AG08395 (cell line): Measurements from ENCODE around the gene NR2C1.
"Not testable (repeated sequence)": the region's sequence is repeated elsewhere in the genome, so short reads cannot be mapped to it uniquely, and the experiment has no call there.

Experiments
- DNase-seq: peaks from one replicate; pipeline ENCODE4 v3.0.0; 2012; ENCODE audit warnings: mixed read lengths, low spot score

The NR2C1 gene

GRCh38 chr12:95002754-95003153 is 70.7 kb downstream of the NR2C1 start:
- DNase-seq, result no peak

- DNase-seq, result no peak
These were observed 75.1 kb downstream of the NR2C1 start for GRCh38 chr12:94998326-94998725.

GRCh38 chr12:94997726-94998125 is 75.7 kb downstream of the NR2C1 start:
- no peak for DNase-seq

GRCh38 chr12:94997061-94997460 is 76.4 kb downstream of the NR2C1 start:
- DNase-seq, result no peak

- DNase-seq, result peak; percentile 54
These were observed 79.1 kb downstream of the NR2C1 start for GRCh38 chr12:94994312-94994711.

- not testable (repeated sequence) for DNase-seq
These were observed 79.6 kb downstream of the NR2C1 start for GRCh38 chr12:94993855-94994254.

- DNase-seq, result no peak
These were observed 83.2 kb downstream of the NR2C1 start for GRCh38 chr12:94990222-94990621.

- DNase-seq, result no peak
These were observed 84.9 kb downstream of the NR2C1 start for GRCh38 chr12:94988471-94988870.

- no peak for DNase-seq
These were observed 85.6 kb downstream of the NR2C1 start for GRCh38 chr12:94987801-94988200.

GRCh38 chr12:94987076-94987669 is 86.2 kb downstream of the NR2C1 start:
- DNase-seq, result no peak

GRCh38 chr12:94985099-94985498 is 88.3 kb downstream of the NR2C1 start:
- not testable (repeated sequence) for DNase-seq

GRCh38 chr12:94983321-94983720 is 90.1 kb downstream of the NR2C1 start:
- no peak for DNase-seq

GRCh38 chr12:94982456-94982855 is 91.0 kb downstream of the NR2C1 start:
- no peak for DNase-seq

GRCh38 chr12:94980577-94980976 is 92.8 kb downstream of the NR2C1 start:
- DNase-seq, result no peak

GRCh38 chr12:94979941-94980340 is 93.5 kb downstream of the NR2C1 start:
- DNase-seq, result no peak

- DNase-seq, result no peak
These were observed 95.5 kb downstream of the NR2C1 start for GRCh38 chr12:94977766-94978468.

GRCh38 chr12:94973221-94973620 is 100.2 kb downstream of the NR2C1 start:
- no peak for DNase-seq

GRCh38 chr12:94972795-94973194 is 100.6 kb downstream of the NR2C1 start:
- no peak for DNase-seq

- DNase-seq, result no peak
These were observed 101.5 kb downstream of the NR2C1 start for GRCh38 chr12:94971923-94972322.

GRCh38 chr12:94970560-94970959 is 102.9 kb downstream of the NR2C1 start:
- DNase-seq, result no peak
